NCI-H187 treated with DMSO at 0.1 percent for 48 hours (cell line): Measurements from ENCODE around the gene WDR46.

Experiments used
- DNase-seq: peaks from one replicate; lab custom pipeline; 2025; lab: John Stamatoyannopoulos, UW

WDR46 gene, protein sequence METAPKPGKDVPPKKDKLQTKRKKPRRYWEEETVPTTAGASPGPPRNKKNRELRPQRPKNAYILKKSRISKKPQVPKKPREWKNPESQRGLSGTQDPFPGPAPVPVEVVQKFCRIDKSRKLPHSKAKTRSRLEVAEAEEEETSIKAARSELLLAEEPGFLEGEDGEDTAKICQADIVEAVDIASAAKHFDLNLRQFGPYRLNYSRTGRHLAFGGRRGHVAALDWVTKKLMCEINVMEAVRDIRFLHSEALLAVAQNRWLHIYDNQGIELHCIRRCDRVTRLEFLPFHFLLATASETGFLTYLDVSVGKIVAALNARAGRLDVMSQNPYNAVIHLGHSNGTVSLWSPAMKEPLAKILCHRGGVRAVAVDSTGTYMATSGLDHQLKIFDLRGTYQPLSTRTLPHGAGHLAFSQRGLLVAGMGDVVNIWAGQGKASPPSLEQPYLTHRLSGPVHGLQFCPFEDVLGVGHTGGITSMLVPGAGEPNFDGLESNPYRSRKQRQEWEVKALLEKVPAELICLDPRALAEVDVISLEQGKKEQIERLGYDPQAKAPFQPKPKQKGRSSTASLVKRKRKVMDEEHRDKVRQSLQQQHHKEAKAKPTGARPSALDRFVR

GRCh38 chr6:33288921-33289783 lies at the start of gene WDR46, which contains the start of gene PFDN6:
WDR46 (minus strand) TSS chr6:33289239; CDS start chr6:33289170, 69 bp downstream.
PFDN6 (plus strand) TSS chr6:33289601; CDS start chr6:33289857, 256 bp downstream.
- DNase-seq: peak; percentile 88

DNA sequence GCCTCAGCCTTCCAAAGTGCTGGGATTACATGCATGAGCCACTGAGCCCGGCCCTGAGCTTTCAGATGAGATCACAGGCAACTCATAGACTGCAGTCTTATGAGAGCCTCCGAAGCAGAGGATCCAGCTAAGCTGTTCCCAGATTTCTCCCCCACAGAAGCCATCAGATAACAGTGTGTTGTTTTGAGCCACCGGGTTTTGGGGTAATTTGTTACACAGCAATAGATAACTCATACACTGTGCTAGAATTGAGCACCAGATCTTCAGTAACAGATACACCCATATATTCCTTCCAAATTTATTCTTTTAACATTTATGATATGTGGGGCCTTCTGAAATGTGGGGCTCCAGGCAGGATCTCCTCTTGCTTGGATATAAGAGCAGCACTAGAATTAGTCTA lies 47.5 kb upstream of the WDR46 start:
- DNase-seq: no peak

- no peak for DNase-seq
These were observed 46.9 kb upstream of the WDR46 start for GRCh38 chr6:33335916-33336315.

DNA sequence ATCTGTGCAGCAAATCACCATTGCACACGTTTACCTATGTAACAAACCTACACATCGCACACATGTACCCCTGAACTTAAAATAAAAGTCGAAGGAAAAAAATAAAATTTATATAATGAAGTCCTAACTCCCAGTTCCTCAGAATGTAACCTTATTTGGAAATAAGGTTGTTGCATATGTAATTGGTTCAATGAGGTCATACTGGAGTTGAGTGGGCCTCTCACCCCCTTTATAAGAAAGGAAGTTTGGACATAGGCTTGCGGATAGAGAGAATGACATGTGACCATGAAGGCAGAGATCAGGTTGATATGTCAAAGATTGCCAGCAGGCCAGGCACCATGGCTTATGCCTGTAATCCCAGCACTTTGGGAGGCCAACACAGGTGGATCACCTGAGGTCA lies 44.6 kb upstream of the WDR46 start:
- no peak for DNase-seq

- no peak for DNase-seq
These were observed 41.7 kb upstream of the WDR46 start for GRCh38 chr6:33330736-33331135.

GRCh38 chr6:33329058-33329457 lies 40.0 kb upstream of the WDR46 start:
- DNase-seq: no peak

DNA sequence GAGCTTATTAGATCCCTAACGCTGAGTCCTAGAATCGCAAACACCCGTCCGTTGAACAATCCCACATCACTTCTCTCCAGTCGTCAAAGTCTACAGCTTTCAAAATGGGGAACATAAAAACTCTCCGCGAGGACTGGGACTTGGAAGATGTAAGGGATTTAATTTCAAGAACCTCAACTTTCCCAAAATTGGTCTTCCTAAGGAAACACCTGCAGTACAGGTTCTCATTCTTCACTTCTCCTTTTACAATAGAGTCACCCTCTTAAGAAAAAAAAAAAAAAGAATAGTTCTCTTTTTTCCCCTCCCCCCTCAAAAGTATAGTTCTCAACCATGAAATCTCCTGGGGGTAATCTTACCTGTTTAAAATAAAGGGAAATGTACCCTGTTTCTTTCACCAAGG lies 35.1 kb upstream of the WDR46 start:
- no peak for DNase-seq

- DNase-seq: no peak
These were observed 34.5 kb upstream of the WDR46 start for GRCh38 chr6:33323623-33323948.

GRCh38 chr6:33321227-33321626 lies 32.2 kb upstream of the WDR46 start:
- DNase-seq: no peak

GRCh38 chr6:33320315-33321181 lies 31.5 kb upstream of the WDR46 start:
- no peak for DNase-seq

DNA sequence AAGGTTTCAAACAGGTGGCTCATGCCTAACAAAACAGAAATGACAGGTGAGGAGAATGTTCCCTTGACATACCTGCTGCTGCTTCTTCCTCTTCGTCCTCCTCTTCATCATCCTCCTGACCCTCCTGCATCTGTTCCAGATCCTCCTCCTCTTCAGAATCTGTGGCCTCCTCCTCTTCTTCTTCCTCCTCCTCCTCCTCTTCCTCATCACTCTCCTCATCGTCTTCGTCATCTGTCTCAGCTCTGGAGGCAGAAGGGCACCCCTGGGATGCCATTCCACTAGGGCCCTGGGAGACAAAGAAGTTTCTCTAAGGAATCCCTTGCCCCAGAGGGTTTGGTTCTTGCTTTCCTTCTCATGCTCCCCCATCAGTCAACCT lies 30.9 kb upstream of the WDR46 start:
- DNase-seq: no peak

- DNase-seq: no peak
These were observed 29.5 kb upstream of the WDR46 start for GRCh38 chr6:33318426-33319073.

- peak; percentile 92 for DNase-seq
These were observed 28.8 kb upstream of the WDR46 start, which contains the start of gene ZBTB22 for GRCh38 chr6:33317669-33318425. ZBTB22 (minus strand) TSS chr6:33317744; CDS start chr6:33316916, 828 bp downstream.

- no peak for DNase-seq
These were observed 28.3 kb upstream of the WDR46 start for GRCh38 chr6:33317419-33317668.

GRCh38 chr6:33316603-33317418 lies 27.8 kb upstream of the WDR46 start:
- no peak for DNase-seq

DNA sequence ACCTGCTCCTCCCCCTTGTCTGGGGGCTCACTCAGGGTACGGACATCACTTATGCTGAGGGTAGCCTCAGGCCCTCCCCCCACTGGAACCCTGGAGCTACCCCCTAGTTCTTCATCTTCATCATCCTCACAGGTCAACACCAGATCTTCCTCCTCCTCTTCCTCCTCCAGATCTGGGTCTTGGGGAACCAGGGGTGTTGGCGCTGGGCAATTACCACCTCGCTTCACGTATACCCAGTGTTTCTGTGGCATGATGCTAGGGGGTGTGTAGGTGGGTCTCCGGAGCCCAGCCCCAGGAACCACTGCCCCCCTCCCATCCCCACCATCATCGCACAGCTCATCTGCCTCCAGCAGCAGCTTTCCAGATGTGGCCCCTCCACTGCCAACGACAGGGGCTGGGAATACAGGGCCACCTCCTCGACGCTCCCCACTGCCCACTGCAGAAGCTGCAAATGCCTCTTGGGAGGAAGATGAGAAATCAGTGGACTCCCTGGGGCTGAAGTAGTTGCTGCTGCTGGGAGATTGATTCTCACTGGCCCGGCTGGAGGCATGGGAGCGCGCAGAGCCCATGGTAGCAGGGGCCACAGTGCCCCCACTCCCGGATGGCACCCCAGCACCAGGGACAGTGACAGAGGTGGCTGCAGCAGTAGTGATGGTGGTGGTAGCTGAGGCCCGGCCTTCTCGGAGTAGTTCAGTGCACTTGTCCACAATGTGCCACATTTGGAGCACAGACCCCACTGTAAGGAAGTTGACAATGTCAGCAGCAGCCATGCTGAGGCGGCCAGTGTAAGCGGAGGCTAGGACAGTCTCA lies 27.0 kb upstream of the WDR46 start:
- DNase-seq: no peak

GRCh38 chr6:33314943-33315792 lies 26.1 kb upstream of the WDR46 start:
- no peak for DNase-seq

- no peak for DNase-seq
These were observed 25.5 kb upstream of the WDR46 start for GRCh38 chr6:33314515-33314942.
